HG02870 (cell line): ENCODE measurements around the gene GABARAPL2.
"Not testable (repeated sequence)": the region's sequence is repeated elsewhere in the genome, so short reads cannot be mapped to it uniquely, and the experiment has no call there.

Experiments used
- ATAC-seq: cut with Tn5 transposase; IDR thresholded peaks from one replicate; pipeline ENCODE4 v1.9.1; 2021; ENCODE audit warnings: mild to moderate bottlenecking, moderate library complexity; ENCODE audit not compliant: unreplicated experiment

GABARAPL2 gene, protein sequence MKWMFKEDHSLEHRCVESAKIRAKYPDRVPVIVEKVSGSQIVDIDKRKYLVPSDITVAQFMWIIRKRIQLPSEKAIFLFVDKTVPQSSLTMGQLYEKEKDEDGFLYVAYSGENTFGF

DNA sequence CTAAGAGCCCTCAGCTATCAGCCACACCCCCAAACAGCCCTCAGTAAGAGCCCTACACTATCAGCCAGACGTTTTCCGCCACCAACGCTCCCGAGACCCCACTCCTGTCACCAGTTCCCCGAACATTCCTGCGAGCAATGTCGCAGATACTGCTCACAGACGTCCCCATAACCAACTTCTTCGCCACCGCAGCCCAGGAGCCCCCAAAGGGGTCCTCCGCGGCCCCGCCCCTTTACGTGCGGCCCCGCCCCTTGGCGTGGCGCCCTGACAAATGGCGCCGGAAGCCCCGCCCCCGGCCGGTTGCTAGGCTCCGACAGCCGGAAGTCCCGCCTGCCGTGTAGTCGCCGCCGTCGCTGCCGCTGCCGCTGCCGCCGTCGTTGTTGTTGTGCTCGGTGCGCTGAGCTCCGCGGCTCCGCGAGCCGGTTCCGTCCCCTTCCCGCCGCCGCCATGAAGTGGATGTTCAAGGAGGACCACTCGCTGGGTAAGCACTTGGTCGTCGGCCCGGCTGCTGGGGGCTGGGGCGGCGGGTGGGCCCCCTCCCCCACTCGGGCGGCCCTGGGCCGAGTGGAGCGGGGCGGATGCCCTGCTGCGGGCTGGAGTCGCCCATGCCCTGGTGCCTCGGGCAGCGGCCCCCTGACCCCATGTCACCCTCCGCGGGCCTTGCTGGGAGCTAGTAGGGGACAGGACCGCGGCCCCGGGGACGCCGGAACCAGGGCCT, at the start of gene GABARAPL2:
Gene GABARAPL2, plus strand, starts transcription at position 340 of the 718 bp plus-strand sequence. Its CDS starts 108 bp downstream, at position 448.
- peak; percentile 48 for ATAC-seq

DNA sequence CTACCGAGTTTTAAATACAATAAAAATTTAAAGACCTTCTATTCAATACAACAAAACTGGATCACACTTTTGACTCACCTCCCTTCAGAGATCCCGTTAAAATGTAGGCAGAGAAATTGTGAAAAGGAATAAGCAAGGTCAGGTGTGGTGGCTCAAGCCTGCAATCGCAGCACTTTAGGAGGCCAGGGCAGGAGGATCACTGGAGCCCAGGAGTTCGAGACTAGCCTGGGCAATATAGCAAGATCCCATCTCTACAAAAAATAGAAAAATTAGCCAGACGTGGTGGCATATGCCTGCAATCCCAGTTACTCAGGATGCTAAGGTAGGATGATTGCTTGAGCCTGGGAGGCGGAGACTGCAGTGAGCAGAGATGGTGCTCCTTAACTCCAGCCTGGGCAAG, 47.0 kb upstream of the GABARAPL2 start:
- no peak for ATAC-seq

DNA sequence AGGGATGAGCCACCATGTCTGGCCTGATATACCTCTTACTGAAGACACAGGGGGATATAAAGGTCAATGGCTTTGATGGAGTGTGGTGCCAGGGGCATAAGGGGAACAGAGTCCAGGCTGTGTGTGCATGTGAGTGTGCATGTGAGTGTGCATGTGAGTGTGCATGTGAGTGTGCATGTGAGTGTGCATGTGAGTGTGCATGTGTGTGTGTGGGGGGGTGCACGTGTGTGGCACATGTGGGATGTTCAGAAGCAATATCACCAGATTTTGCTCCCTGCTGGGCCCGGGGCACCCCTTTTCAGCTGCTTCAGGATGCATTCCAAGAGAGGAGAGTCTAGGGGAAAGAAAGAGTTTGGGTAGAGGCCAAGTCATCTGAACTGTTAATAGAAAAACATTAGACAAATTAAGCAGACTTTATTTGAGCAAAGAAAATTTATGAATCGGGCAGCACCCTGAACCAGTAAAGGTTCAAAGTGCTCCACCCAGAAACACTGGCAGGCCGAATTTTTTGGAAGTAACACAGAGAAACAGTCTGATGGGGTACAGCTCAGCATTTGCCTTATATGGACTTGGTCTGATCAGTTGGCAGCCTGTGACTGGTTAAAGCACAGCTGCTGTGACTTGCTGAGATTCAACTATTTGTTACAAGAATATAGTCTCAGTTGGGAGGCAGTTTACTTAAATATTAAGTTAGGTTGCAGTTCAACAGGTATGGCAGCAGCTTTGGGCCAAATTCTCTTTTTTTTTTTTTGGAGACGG, 40.0 kb upstream of the GABARAPL2 start:
- ATAC-seq: no peak

DNA sequence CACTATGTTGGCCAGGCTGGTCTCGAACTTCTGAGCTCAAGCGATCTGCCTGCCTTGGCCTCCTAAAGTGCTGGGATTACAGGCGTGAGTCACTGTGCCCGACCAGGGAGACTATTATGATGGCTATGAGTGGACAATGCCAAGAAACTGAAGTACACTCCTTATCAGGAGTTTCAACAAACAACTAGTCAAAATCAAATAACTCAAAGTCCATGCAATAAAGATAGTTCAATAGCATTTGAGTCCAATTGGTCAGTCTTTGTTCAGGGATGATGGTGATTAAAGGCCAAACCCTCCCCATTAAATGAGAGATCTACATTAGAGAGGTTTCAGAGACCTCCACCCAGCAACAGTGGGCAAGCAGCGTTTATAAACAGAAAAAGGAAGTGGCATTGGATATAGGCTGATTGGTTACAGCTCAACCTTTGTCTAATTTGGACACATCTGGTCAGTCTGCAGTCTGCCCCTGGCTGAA, 38.3 kb upstream of the GABARAPL2 start:
- ATAC-seq: no peak

DNA sequence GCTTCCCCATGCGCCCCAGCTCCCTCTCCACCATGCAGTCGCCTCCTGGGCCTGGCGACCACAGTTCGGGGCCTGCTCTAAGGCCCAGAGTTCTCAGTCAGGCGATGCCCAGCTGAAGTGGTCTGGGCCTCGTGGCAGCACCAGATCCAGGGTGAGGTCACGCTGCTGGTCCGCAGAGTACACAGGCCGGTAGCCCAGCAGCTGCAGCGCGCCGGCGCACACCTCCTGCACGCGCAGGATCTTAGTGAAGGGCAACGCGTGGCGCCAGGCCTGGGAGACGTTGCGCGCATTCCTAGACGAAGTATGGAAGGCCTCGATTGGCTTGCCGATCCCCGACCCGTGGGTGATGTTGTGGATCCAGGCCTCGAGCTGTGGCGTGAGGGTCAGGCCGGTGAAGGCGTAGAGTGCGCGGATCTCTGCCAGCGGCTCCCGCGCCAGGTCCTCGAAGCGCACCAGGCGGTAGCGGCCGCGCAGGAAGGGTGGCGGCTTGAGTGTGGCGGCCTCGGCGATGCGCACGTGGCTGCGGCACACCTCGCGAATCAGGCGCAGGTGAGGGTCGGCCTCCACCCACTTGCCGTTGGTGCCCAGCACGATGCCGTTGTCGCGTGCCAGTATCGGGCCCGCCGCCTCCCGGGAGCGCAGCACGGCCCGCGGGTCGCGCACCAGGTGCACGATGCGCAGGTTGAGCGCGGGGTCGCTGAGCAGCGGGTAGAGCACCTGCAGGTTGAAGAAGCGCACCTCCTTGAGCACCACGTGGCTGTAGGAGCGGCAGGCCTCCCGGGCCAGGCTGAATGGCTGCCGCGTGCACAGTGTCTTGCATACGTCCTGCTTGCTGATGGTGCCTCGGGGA, 36.9 kb upstream of the GABARAPL2 start:
- ATAC-seq: no peak

DNA sequence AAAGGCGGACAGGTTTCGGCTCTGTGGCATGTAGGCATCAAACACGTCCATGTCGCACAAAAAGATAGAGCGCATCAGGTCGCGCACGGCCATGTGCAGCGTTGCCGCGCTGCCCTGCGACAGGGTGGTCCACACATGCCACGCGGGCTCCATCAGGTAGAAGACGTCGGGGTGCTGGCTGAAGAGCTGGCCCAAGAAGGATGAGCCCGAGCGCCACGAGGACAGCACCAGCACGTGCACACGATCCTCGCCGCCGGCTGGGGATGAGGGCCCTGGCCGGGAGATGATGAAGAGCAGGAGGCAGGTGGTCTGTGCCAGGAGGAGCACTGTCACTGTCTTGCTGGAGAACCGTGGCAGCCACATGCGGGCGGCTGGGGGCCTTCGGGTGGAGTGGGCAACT, 36.2 kb upstream of the GABARAPL2 start:
- ATAC-seq: no peak

DNA sequence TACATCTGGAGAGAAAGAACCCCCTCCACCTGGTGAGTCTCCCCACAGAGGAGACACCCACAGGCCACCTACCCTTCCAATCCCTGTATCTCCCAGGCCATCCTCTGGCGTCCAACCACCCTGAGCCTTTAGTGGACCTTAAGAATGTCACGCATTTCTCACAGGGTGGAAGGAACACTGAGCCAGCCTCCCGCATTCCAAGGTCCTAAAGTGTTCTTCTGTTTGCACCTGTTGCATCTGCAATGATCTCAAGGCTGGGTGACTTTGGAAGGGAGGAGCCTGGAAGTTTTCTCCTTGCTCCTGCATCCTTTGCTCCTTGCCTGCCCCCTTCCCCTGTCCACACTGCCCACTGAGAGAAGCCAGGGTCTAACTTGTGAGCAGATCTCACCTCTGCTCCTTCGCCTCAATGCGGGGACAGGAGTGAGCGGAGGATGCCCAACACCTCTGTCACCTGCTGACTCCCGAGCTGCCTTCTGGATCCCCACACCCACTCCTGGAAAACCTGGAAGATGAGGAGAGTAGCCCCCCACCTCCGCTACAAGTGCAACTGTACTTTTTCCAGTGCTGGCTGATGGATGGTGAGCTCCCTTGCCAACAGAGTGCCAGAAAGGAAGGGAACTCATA, 33.9 kb upstream of the GABARAPL2 start:
- ATAC-seq: no peak

DNA sequence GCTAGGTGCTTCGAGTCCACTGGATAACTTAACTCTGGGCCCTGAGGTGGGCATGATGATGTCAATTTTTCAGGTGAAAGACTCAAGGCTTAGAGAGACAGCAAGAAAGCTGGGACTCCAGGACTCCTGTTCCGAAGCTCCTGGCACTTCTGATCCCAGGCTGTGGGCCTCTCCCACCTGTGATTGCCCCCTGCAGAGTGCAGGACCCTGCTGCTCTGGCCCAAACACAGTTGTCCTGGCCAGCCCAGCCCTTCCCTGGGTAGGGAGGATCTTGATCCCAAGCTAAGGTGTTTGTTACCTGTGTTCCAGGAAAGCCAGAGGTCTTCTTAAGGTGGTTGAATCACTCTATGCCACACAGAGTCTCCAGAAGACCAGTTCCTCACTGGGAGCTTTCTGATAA, 33.4 kb upstream of the GABARAPL2 start:
- ATAC-seq: no peak

DNA sequence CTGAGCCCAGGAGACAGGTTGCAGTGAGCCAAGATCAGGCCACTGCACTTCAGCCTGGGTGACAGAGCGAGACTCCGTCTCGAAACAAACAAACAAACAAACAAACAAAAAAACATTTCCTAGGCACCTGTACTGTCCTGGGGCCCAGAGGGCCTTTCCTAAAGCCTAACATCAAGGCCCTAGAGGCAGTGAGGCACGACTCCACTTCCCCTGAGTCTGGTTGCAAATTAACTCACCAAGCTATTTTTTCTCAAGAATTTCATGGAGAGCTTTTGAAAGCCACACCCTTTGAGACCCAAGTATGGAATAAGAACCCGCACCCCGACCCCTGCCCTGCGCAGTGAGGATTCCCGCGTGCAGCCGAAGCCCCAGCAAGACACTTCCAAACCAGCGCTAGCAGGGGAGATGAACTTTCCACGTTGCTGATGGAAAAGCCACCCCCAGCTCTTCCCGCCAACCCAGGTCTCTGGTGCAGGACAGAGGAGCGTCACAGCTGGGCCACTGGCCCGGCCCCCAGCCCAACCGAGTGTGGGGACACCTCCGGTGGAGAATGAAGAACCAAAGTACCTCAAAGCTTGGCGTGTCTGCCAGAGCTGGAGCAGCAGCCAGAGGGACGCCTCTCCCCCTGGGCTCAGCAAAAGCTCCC, 31.5 kb upstream of the GABARAPL2 start:
- no peak for ATAC-seq

DNA sequence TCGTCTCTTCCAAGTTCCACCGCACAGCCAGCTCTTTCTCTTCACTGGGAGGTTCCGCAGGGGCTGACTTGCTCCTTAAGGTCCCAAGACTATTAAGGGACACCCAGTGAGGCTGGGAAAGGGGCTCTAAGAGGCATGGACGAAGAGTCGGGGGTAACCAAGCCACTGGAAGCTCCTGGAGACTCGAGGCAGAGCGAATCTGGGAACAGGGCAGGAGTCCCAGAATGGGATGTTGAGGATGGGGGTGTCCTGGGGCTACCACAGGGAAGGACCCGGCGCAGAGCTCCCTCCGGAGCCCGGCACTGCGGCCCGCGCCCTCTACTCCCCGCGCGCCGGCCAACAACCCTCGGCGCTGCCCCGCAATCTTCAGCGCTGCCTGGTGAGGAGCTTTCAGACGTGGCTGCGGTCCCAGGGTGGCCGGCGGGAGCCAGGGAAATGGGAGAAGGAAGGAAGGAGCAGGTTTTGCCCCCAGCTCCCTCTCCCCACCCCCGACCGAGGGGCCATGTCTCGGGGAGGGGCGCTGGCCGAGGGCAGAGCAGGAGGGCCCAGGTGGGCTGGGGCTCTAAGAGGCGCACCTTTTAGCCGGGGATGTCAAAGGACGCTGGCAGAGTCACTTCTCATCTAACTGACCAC, 30.9 kb upstream of the GABARAPL2 start:
- no peak for ATAC-seq

DNA sequence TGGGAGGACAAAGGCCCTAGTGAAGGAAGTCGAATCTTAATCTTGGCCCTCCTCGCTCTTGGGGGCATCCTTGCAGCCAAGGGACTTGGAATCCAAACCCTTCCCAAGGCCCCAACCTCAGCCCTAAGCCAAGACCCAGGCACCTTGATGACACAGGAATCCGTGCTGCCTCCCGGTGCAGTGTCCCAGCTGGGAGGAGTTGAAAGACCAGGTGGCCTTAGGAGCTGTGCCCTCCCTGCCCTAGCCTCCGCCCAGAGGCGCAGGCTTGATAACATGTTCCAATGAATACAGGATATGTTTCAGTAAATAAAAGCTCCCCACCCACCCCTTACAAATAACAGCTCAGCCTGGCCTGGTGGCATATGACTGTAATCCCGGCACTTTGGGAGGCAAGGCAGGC, 30.3 kb upstream of the GABARAPL2 start, which contains the start of gene CHST5:
Gene CHST5, minus strand, starts transcription at position 208 of the 400 bp plus-strand sequence. CDS start 5,724 bp downstream, outside the sequence.
- ATAC-seq: no peak

DNA sequence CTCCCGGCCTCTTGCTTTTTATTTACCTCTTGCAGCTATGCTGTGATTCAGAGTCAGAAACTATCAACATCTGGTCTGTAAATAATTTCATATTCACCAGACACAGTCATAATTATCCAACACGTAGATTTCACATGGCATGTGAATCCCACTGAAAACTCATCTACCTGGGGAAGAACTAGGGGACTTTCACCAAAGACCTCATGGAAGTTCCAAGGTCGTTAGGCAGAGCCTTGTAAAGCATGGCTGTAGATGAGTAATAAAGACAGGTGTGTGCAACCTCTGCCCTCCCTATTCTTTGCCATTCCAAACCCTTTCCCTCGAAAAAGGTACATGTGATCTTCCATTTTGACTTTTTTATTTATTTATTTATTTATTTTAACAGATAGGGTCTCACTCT, 28.4 kb upstream of the GABARAPL2 start:
- no peak for ATAC-seq

DNA sequence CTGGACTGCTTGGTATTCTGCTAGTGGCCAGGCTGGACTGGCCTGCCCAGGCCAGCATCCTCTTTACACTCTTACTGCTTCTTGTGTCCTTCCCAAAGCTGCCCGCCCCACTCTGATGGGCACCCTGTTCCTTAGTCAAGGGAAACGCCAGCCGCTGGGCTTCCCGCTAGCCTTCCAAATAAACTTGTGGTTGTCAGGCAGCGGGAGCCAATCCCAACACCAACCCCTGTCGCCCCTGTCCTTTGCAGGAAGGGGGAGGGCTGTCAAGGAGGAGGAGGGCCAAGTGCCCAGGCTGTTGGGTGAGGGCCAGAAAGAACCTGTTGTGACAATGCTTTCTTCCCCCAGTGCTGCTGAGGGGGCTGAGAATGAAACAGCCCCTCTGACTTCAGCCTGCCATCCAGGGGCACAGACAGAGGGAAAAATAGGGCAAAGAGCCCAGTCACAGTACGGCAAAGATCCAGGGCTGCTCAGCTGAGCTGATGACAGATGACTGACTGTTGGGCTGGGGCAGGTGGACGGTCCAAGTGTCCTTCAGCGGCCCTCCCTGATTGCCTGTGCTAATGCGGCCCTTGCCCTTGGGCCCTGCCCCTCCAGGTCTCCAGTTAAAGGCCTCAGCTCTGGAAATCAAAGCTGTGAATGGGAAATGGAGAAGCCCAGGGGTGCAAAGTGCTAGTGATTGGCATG, 27.2 kb upstream of the GABARAPL2 start:
- ATAC-seq: not testable (repeated sequence)

DNA sequence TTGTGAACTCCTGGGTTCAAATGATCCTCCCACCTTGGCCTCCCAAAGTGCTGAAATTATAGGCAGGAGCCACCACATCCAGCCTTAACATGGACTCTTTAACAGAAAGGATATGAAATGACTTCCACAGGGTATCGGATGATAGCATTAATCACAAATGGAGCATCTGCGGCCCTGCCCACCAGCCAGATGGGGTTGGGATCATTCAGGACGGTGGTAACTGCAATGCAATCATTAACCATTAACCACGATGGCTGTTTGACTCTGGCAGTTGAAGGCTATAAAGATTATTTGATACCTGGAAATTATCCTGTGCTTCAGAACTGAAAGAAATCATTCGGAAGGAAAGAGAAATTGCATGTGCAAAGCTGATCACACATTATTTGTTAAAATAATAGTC, 24.9 kb upstream of the GABARAPL2 start:
- no peak for ATAC-seq

DNA sequence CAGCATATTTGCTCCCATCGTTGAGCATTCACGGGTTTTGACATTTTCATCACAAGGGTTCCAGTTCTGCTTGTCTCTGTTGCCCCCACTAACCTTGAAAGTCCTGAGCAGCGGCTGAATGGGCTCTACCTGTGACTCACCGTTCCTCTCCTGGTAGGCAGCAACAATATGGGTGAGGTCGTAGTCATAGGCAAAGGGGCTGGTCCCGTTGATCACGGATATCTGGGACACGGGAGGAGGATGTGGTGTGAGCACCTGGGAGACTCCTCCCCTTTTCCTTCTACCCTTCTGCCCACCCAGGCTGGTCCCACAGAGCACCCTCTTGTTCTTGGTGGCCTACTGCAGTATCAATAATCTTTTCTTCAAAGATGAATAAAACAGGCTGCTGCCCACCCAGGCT, 23.7 kb upstream of the GABARAPL2 start:
- not testable (repeated sequence) for ATAC-seq

DNA sequence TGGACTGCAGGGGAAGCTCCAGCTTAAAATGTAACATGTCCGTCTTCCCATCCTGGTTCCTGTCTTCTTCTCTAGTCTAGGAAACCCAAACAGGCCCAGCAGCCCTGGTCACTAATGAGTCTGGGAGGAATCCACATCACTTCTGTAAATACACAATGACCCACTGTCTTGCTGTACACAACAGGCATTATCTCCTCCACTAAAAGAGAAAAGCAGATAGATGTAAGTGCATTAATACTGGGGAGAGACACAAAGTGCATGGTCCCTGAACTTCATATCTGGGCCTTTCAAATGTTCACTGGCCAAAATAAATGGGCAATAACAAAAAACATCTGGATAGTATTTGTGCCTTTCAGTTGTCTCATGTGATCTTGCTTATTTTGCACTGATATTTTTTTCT, 20.3 kb upstream of the GABARAPL2 start:
- not testable (repeated sequence) for ATAC-seq

DNA sequence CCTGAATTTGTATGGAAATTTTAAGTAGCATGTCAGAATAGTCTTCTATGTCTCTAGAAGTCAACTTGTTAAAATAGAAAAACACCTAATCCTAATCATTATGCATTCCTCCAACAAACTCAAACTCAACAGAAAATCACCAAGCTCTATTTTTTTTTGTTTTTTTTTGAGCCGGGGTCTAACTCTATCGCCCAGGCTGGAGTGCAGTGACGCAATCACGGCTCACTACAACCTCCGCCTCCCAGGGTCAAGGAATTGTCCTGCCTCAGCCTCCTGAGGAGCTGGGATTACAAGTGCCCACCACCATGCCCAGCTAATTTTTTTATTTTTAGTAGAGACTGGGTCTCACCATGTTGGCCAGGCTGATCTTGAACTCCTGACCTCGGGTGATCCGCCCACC, 19.9 kb upstream of the GABARAPL2 start:
- ATAC-seq: no peak

DNA sequence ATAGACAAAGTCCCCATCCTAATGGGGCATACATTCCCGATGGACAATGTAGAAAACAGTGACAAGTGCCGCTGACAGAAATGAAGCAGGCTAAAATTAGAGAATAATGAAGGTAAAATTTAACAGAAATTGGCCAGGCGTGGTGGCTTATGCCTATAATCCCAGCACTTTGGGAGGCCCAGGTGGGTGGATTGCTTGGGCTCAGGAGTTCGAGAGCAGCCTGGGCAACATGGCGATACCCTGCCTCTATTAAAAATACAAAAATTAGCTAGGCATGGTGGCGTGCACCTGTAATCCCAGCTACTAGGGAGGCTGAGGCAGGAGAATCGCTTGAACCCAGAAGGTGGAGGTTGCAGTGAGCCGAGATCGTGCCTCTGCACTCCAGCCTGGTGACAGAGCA, 17.7 kb upstream of the GABARAPL2 start:
- not testable (repeated sequence) for ATAC-seq

DNA sequence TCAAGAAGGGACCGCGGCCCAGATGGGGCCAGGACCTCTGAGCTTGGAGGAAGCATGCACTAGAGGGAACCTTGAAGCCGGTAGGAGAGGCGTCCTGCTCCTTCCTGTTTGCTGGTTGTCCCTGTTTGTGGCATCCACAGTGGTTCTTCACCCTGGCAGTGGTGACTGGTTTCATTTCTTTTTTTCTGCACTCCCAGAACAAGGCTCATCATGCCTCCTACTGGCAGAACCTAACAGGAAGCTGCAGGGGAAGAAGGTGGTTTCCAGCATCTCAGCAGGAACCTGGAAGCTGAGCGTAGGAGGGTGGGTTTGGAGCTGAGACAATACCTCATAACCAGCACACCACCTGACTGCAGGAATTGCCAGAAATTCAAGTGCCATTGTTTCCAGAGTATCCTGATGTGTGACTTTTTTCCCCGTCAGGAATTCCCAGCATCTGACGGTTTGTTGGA, 15.9 kb upstream of the GABARAPL2 start:
- peak; percentile 80 for ATAC-seq
